AG10803 (cell line): ENCODE data around the gene HIPK2.

Experiments used
- DNase-seq: peaks from one replicate; pipeline ENCODE4 v3.0.0; 2010; ENCODE audit warnings: low read depth
- H3K4me3 ChIP-seq: 2 replicates; pipeline ENCODE4 v1.5.1; 2011; ENCODE audit warnings: mild to moderate bottlenecking, low read length, control low read depth
- TF ChIP-seq, protein P1 (sequence below): conservative IDR thresholded peaks from 2 replicates; pipeline ENCODE4 v1.5.1; 2011; ENCODE audit warnings: mild to moderate bottlenecking, low read length, control low read depth, inconsistent platforms

The HIPK2 gene

GRCh38 chr7:139669106-139670061, 108.4 kb downstream of the HIPK2 start:
- peak; percentile 51 for DNase-seq
- TF ChIP-seq, protein P1, sequence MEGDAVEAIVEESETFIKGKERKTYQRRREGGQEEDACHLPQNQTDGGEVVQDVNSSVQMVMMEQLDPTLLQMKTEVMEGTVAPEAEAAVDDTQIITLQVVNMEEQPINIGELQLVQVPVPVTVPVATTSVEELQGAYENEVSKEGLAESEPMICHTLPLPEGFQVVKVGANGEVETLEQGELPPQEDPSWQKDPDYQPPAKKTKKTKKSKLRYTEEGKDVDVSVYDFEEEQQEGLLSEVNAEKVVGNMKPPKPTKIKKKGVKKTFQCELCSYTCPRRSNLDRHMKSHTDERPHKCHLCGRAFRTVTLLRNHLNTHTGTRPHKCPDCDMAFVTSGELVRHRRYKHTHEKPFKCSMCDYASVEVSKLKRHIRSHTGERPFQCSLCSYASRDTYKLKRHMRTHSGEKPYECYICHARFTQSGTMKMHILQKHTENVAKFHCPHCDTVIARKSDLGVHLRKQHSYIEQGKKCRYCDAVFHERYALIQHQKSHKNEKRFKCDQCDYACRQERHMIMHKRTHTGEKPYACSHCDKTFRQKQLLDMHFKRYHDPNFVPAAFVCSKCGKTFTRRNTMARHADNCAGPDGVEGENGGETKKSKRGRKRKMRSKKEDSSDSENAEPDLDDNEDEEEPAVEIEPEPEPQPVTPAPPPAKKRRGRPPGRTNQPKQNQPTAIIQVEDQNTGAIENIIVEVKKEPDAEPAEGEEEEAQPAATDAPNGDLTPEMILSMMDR: no peak
- no peak overlapping the region for H3K4me3 ChIP-seq

- TF ChIP-seq, protein P1: no peak
- H3K4me3 ChIP-seq: no peak overlapping the region
- no peak for DNase-seq
Measured at GRCh38 chr7:139667377-139667776, 110.4 kb downstream of the HIPK2 start.

GRCh38 chr7:139666501-139666900, 111.3 kb downstream of the HIPK2 start:
- no peak for DNase-seq
- TF ChIP-seq, protein P1: no peak
- H3K4me3 ChIP-seq: no peak overlapping the region

- DNase-seq: no peak
- TF ChIP-seq, protein P1: no peak
Measured at GRCh38 chr7:139664434-139664833, 113.4 kb downstream of the HIPK2 start.

DNA sequence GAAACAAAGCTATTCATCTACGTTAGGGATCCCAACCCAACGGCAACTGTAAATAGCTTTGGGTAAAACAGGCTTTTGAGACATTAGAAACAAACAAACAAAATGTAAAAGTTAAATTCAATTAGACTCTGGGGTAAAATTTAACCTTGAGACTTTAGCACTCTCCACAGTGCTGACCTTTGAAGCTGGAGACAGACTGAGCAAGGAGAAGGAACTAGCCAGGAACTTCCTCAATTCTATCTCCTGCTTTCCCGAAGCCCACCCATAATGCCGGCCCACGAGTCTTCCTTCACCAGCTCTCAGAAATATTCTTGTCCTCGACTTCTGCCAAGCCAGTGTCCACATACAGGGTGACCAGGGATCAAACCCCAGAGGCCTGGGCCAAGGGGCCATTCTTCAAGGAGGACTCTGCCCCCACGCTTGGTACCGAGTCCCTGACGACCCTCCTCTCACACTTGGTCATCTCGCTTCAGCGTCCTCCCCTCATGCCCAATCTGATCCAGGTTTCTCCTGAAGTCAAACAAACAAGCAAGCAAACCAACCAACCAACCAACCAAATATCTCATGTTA, 114.1 kb downstream of the HIPK2 start:
- no peak overlapping the region for H3K4me3 ChIP-seq
- TF ChIP-seq, protein P1: no peak
- no peak for DNase-seq

More at GRCh38 chr7:139664434-139664833, 113.4 kb downstream of the HIPK2 start:
- no peak overlapping the region for H3K4me3 ChIP-seq

- no peak for DNase-seq
- TF ChIP-seq, protein P1: no peak
- no peak overlapping the region for H3K4me3 ChIP-seq
Measured at GRCh38 chr7:139661903-139662302, 115.9 kb downstream of the HIPK2 start.
